MCF 10A (cell line): ENCODE results near the gene IFNK. TPM values are rescaled to one million over a fixed set of nuclear protein-coding genes. Genes with fewer than 3 reads are reported as not detected.
A peak's percentile ranks its signal among the peaks of the same experiment; 100 is the strongest.
"Not testable (repeated sequence)": the region's sequence is repeated elsewhere in the genome, so short reads cannot be mapped to it uniquely, and the experiment has no call there.

Experiments used
- BruUV-seq: library from RNA; stranded (reverse); fragments of 400-500 nt; replicated peaks from 2 replicates; lab custom pipeline; 2021; lab: Mats Ljungman, UMichigan
- CTCF ChIA-PET: fragments of 300-600 bp; sonication (Branson Sonifier 250); formaldehyde crosslinking; extraction: SDS; loops from one replicate; lab custom pipeline; 2021; ENCODE audit warnings: antibody characterized with exemption, inconsistent platforms; lab: Yijun Ruan, JAX
- POLR2A ChIA-PET: fragments of 300-600, 350-650 bp; sonication (Branson Sonifier 250); formaldehyde crosslinking; extraction: SDS; loops from one replicate; lab custom pipeline; 2020; ENCODE audit warnings: antibody characterized with exemption, inconsistent platforms; lab: Yijun Ruan, JAX
- DNase-seq: peaks from one replicate; pipeline ENCODE4 v3.0.0-alpha.2; 2018; ENCODE audit not compliant: unreplicated experiment
- H3K27ac Mint-ChIP-seq: one replicate; pipeline ENCODE4 v1.8.0; 2022; ENCODE audit warnings: mild to moderate bottlenecking, low read depth, mixed read lengths; ENCODE audit not compliant: unreplicated experiment
- H3K27me3 Mint-ChIP-seq: one replicate; pipeline ENCODE4 v1.8.0; 2022; ENCODE audit warnings: mixed read lengths; ENCODE audit not compliant: insufficient read depth, unreplicated experiment
- H3K36me3 Mint-ChIP-seq: one replicate; pipeline ENCODE4 v1.8.0; 2022; ENCODE audit warnings: mild to moderate bottlenecking, moderate library complexity, mixed read lengths; ENCODE audit not compliant: insufficient read depth, unreplicated experiment
- H3K4me1 Mint-ChIP-seq: one replicate; pipeline ENCODE4 v1.8.0; 2022; ENCODE audit warnings: mixed read lengths; ENCODE audit not compliant: insufficient read depth, unreplicated experiment
- H3K4me3 Mint-ChIP-seq: one replicate; pipeline ENCODE4 v1.8.0; 2022; ENCODE audit warnings: mild to moderate bottlenecking, moderate library complexity, mixed read lengths; ENCODE audit not compliant: unreplicated experiment
- H3K9me3 Mint-ChIP-seq: one replicate; pipeline ENCODE4 v1.8.0; 2022; ENCODE audit warnings: mixed read lengths; ENCODE audit not compliant: unreplicated experiment
- CTCF ChIP-seq: fragments of 200-600 bp; IDR thresholded peaks from one replicate; pipeline ENCODE4 v1.8.0; 2022; ENCODE audit warnings: antibody characterized with exemption, mild to moderate bottlenecking; ENCODE audit not compliant: unreplicated experiment
- intact Hi-C: fragments of 100-400 bp; cut with micrococcal nuclease; formaldehyde crosslinking; loops from 2 replicates; pipeline ENCODE4 v1.14.1; 2022
- total RNA-seq: library from RNA; stranded (reverse); gene quantifications from 2 replicates; pipeline ENCODE4 v1.2.3, GENCODE V29; 2022

IFNK gene
- total RNA-seq, 1 experiment from 2014 or later = not detected

- no TSS peak for BruUV-seq
- no peak for TF ChIP-seq CTCF
- intact Hi-C loops = loop anchor here (2.0 kb wide), 1 partner anchor 29 kb away; the partner anchor contains the start of gene MOB3B
- H3K4me1 Mint-ChIP-seq = peaks cover 23% of the 10 kb centered on the region
- no peaks in the 10 kb centered on the region for H3K36me3 Mint-ChIP-seq
- H3K9me3 Mint-ChIP-seq = no peaks in the 10 kb centered on the region
- ChIA-PET POLR2A (interaction anchor here (0.6 to 3.9 kb wide), 10 partner anchors 9 to 606 kb away, joined by 3 to 16 read pairs (median 4); no protein-coding TSS in a partner anchor), CTCF (interaction anchor here (0.6 to 1.0 kb wide), 2 partner anchors 31 to 48 kb away, joined by 3 to 4 read pairs; partner anchors contain the start of gene MOB3B)
- DNase-seq = peak; percentile 79
- H3K4me3 Mint-ChIP-seq = no peak overlapping the region
- H3K27ac Mint-ChIP-seq = peak overlapping the region; percentile 70
- H3K27me3 Mint-ChIP-seq = no peaks in the 10 kb centered on the region
Observed at GRCh38 chr9:27499451-27499850, 24.6 kb upstream of the IFNK start.

- H3K9me3 Mint-ChIP-seq, BruUV-seq, H3K27me3 Mint-ChIP-seq, H3K36me3 Mint-ChIP-seq, DNase-seq, intact Hi-C loops, H3K27ac Mint-ChIP-seq, H3K4me3 Mint-ChIP-seq: not testable (repeated sequence)
- ChIA-PET POLR2A (interaction anchor here (0.6 to 1.4 kb wide), 4 partner anchors 19 to 129 kb away, joined by 3 to 5 read pairs (median 4); no protein-coding TSS in a partner anchor), CTCF (interaction anchor here (0.7 kb wide), 1 partner anchor 32 kb away, joined by 3 read pairs; no protein-coding TSS in a partner anchor)
- H3K4me1 Mint-ChIP-seq = peaks cover 28% of the 10 kb centered on the region
Observed at GRCh38 chr9:27500902-27501301, 23.2 kb upstream of the IFNK start.

- no peak for TF ChIP-seq CTCF
- DNase-seq = no peak
- Mint-ChIP-seq H3K4me1 (peaks cover 23% of the 10 kb centered on the region), H3K9me3 (no peaks in the 10 kb centered on the region), H3K4me3 (no peak overlapping the region), H3K27me3 (no peaks in the 10 kb centered on the region), H3K36me3 (no peaks in the 10 kb centered on the region), H3K27ac (no peak overlapping the region)
- ChIA-PET CTCF (no interaction called here), POLR2A (interaction anchor here (0.6 kb wide), 1 partner anchor 9 kb away, joined by 3 read pairs; no protein-coding TSS in a partner anchor)
- BruUV-seq = no TSS peak
- intact Hi-C loops = no loop called here
Observed at GRCh38 chr9:27503623-27504022, 20.5 kb upstream of the IFNK start.

- Mint-ChIP-seq H3K27ac (no peak overlapping the region), H3K36me3 (no peaks in the 10 kb centered on the region), H3K4me3 (no peak overlapping the region), H3K9me3 (no peaks in the 10 kb centered on the region), H3K4me1 (peaks cover 23% of the 10 kb centered on the region), H3K27me3 (no peaks in the 10 kb centered on the region)
- no TSS peak for BruUV-seq
- POLR2A ChIA-PET = no interaction called here
- intact Hi-C loops = no loop called here
- CTCF ChIA-PET = interaction anchor here (0.9 to 1.2 kb wide), 2 partner anchors 10 to 11 kb away, joined by 3 read pairs; no protein-coding TSS in a partner anchor
- no peak for DNase-seq
- TF ChIP-seq CTCF = no peak
Observed at GRCh38 chr9:27504259-27504658, 19.8 kb upstream of the IFNK start.
